Stimulated activated CD8-positive, alpha-beta memory T cell treated with anti-CD3 and anti-CD28 coated beads, Interleukin-15, amount 100 ng/mL, for 4 hours (primary cell): ENCODE measurements around the gene ACOX1.

Source experiments
- DNase-seq, 2 donors: peaks; one replicate each; pipeline ENCODE4 v3.0.0-alpha.2; 2020; ENCODE audit warnings: low read depth in 2 of 2

ACOX1 gene

DNA sequence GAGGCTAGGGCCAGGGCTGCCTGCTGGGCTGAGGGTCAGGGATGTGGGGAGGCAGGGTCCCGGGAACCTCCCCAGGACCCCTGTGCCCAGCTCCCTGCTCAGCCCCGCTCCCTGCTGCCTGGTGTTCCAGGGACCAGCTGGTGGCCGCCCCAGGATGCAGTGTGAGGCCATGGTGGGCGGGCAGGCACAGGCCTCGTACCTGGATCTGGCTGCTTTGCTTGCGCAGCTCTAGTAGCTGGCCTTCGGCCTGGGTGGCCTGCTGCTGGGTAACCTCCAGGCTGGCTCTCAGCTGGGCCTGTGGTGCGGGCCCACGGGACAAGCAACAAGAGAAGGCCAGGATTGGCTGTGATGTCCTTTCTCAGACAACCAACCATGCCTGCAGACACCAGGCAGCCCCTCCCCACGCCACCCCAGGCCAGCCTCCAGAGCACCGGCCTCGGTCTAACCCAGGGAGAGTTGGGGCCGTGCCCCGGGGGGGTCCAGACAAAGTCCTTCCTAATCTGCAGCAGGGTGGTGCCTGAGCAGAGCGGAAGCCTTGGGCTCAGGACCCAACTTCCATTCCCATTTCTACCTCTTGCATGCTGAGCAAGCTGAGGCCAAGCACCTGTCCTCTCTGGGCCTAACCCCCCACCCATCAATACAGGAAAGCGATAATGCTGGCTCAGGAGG is 86.3 kb downstream of the ACOX1 start:
- DNase-seq, result no peak

GRCh38 chr17:75891605-75892555 is 87.1 kb downstream of the ACOX1 start:
- DNase-seq, result no peak
